ENCODE results near the gene LRPPRC. TPM values are rescaled to one million over a fixed set of nuclear protein-coding genes. Genes with fewer than 3 reads are reported as not detected.
"Not testable (repeated sequence)": the region's sequence is repeated elsewhere in the genome, so short reads cannot be mapped to it uniquely, and the experiment has no call there.

LRPPRC gene
- polyA plus RNA-seq, 1 of the 3 experiments (the other 2 are of a cell fraction): 31.4 TPM

GRCh38 chr2:43924463-43924862, 71.3 kb downstream of the LRPPRC start (continued):
- TF ChIP-seq, protein P1, sequence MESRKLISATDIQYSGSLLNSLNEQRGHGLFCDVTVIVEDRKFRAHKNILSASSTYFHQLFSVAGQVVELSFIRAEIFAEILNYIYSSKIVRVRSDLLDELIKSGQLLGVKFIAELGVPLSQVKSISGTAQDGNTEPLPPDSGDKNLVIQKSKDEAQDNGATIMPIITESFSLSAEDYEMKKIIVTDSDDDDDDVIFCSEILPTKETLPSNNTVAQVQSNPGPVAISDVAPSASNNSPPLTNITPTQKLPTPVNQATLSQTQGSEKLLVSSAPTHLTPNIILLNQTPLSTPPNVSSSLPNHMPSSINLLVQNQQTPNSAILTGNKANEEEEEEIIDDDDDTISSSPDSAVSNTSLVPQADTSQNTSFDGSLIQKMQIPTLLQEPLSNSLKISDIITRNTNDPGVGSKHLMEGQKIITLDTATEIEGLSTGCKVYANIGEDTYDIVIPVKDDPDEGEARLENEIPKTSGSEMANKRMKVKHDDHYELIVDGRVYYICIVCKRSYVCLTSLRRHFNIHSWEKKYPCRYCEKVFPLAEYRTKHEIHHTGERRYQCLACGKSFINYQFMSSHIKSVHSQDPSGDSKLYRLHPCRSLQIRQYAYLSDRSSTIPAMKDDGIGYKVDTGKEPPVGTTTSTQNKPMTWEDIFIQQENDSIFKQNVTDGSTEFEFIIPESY (IDR thresholded peaks at IDR 0.05; ENCODE audit: borderline replicate concordance, low read depth): no peak
- TF ChIP-seq ELF1 (IDR thresholded peaks at IDR 0.05) (no peak), CTCF (IDR thresholded peaks at IDR 0.05) (no peak), CHD2 (IDR thresholded peaks at IDR 0.05; ENCODE audit: low read length, partially characterized antibody) (no peak), MXI1 (IDR thresholded peaks at IDR 0.05; ENCODE audit: low read depth, low read length) (no peak)
- TF ChIP-seq, protein P2, sequence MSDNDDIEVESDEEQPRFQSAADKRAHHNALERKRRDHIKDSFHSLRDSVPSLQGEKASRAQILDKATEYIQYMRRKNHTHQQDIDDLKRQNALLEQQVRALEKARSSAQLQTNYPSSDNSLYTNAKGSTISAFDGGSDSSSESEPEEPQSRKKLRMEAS (IDR thresholded peaks at IDR 0.05; ENCODE audit: low read depth): no peak
- TF ChIP-seq, protein P3, sequence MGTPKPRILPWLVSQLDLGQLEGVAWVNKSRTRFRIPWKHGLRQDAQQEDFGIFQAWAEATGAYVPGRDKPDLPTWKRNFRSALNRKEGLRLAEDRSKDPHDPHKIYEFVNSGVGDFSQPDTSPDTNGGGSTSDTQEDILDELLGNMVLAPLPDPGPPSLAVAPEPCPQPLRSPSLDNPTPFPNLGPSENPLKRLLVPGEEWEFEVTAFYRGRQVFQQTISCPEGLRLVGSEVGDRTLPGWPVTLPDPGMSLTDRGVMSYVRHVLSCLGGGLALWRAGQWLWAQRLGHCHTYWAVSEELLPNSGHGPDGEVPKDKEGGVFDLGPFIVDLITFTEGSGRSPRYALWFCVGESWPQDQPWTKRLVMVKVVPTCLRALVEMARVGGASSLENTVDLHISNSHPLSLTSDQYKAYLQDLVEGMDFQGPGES (IDR thresholded peaks at IDR 0.05; ENCODE audit: low read depth, low read length): no peak

DNA sequence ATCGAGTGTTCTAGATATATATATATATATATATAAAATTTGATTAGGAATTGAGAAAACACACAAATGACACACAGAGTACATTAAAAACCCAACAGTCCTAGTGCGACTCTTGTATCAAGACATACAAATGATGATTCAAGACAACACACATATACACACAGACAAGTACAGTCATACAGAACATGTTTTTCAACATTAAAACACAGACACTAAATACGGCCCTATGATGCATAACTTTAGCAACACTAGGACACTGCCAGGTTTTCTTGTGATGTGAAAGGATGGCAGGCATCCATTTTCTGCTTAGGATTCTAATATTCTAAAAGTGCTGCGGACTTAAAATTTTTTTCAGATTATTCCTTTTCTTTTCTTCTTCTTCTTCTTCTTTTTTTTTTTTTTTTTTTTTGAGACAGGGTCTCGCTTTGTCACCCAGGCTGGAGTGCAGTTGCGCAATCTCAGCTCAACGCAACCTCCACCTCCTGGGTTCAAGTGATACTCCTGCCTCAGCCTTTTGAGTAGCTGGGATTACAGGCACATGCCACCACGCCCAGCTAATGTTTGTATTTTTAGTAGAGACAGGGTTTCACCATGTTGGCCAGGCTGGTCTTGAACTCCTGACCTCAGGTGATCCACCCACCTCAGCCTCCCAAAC, 84.5 kb downstream of the LRPPRC start:
- DNase-seq; CTCF ChIA-PET; H4K20me1 ChIP-seq (ENCODE audit: insufficient read depth); H3K4me2 ChIP-seq; H3K4me1 ChIP-seq (ENCODE audit: control insufficient read depth in 1 of 2, insufficient read depth in 2 of 2, low read depth in 1 of 2, low read length in 1 of 2); H3K9ac ChIP-seq; H2AFZ ChIP-seq (ENCODE audit: low read depth); H3K4me3 ChIP-seq (ENCODE audit: low read depth in 2 of 2, low read length in 1 of 2); H3K27ac ChIP-seq (ENCODE audit: low read depth in 2 of 2, low read length in 1 of 2); POLR2A ChIA-PET; H3K79me2 ChIP-seq (ENCODE audit: insufficient read depth); H3K9me2 ChIP-seq; H3K27me3 ChIP-seq (ENCODE audit: insufficient read depth); H3F3A ChIP-seq (replicated peaks; ENCODE audit: insufficient read depth); H3K9me3 ChIP-seq: not testable (repeated sequence)
- peaks cover 61 to 85% of the 10 kb centered on the region in 2 experiments for H3K36me3 ChIP-seq (replicated peaks in 1 of 2; ENCODE audit: control insufficient read depth in 1 of 2, insufficient read depth in 2 of 2, low read length in 1 of 2)
- WGBS (ENCODE audit: low lambda C conversion rate): 96% methylated on average over 8 of the region's 8 CpGs

Data from SK-N-SH (cell line).